GM21381 (cell line): ENCODE measurements around the gene COL18A1.
"Not testable (repeated sequence)": the region's sequence is repeated elsewhere in the genome, so short reads cannot be mapped to it uniquely, and the experiment has no call there.

Experiments
- ATAC-seq: cut with Tn5 transposase; IDR thresholded peaks from one replicate; pipeline ENCODE4 v1.9.1; 2021; ENCODE audit warnings: mild to moderate bottlenecking, moderate library complexity; ENCODE audit not compliant: unreplicated experiment

The COL18A1 gene

DNA sequence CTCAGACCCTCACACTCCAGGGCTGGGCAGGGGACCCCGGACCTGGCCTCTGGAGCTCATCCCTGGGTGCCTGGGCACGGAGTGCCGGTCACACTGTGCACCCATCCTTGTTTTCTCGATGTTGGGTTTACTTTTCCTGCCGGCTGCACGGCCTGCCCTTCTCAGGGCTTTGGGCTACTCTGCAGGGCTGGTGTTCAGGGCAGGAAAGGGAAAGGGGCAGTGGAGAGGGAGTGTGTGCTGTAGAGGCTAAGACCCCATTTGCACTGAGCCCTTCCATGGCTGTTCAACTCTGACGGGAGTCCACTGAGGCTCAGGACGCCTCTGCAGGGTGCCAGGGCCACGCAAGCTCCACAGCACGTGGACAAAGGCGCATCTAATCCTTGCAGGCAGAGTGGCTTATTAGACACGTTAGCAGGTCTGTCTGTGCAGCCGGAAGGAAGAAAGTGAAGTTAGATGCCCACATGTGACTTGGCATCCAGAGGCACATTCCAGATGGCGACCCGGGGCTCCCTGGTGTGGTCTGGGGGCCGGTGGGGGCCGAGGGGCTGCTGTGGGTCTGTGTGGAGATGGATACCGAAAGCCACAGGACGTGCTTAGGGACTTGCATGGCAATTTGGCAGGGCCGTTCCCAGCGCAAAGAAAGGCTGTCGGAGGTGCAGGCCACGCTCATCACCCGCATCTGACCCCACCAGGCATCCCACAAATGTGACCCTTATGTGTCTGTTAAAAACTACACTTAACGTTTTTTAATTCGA lies 33.6 kb downstream of the COL18A1 start:
- ATAC-seq: no peak

DNA sequence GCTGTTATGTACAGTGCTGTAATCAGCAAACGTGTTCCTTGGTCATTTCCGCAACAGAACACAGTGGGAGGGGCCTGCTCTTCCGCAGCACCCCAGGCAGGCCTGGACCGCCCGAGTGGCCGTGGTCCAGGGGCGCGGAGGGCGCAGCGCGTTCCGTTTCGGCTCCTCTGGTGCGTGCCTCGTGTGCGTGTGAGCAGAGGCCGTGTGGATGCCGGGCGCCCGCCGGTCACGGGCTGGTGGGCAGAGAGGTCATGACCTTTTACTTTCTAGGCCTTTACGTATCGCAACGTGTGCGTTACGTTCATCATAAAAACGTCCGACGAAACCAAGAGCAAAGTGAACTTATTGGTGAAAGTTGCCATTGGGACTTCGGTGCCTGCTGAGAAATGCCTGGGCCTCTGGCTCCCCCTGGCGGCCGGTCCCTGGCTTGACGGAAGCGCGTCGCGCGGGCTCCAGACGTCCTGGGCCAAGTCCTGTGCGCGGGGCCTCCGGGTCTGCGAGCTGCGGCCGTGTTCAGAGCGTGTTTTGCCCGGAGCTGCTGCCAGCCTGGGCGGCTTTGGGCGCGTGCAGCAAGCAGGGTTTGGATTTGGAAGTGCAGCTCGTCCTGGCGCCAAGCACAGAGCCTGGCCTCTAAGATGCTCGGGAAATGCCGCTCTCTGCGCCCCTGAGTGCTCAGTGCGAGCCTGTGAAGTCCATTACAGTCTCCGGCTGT lies 34.4 kb downstream of the COL18A1 start:
- no peak for ATAC-seq

DNA sequence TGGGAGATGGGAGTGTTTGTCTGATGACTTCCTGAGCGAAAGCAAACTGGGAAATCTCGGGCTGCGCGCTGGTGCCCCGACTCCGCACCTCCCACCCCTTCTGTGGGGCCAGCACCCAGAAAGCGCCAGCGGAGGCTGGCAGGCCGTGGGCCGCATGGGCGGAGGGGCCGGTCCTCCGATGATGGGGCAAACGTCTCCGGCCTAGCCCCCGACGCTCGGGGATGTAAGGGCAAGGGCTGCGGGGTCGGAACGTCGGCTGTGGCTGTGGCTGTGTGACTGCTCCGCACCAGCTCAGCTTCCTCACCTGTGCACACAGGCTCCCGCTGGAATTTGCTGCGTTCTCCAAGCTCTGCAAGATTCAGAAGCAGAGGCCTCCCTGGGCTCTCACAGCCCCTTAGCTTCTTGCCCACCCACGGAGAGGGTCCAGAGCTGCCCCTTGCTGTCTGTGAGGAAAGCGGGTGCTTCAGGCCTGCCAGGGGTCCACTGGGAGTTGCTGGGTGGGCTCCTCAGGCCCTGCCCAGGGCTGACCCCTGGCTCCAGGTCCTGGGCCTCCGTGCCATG lies 35.0 kb downstream of the COL18A1 start:
- no peak for ATAC-seq

DNA sequence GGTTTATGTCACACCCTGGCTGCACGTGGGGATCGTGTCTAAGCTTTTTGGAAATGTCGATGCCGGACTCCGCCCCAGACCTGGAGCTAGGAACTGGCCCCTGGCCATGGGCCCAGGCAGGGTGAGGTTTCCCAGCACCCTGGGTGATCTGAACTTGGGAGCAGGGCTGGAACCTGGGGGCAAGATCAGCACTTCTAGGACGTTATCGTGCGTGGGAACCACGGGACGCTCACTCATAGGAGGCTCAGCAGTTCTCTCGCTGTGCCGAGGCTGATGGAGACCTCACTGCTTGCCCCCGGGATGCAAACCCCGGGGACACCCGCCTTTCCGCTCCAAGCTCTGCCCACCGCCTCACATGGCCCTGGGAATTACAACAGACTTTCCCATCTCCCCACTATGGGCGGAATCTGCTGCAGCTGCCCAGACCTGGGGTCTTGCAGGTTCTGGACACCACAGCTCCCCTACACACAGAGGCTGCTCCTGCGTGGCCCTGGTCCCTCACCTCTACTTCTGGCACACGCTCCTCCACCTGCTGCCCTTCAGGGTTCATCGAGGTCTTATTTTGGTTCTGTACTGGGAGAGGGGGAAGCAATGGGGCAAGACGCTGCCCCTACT lies 35.9 kb downstream of the COL18A1 start:
- ATAC-seq: no peak

DNA sequence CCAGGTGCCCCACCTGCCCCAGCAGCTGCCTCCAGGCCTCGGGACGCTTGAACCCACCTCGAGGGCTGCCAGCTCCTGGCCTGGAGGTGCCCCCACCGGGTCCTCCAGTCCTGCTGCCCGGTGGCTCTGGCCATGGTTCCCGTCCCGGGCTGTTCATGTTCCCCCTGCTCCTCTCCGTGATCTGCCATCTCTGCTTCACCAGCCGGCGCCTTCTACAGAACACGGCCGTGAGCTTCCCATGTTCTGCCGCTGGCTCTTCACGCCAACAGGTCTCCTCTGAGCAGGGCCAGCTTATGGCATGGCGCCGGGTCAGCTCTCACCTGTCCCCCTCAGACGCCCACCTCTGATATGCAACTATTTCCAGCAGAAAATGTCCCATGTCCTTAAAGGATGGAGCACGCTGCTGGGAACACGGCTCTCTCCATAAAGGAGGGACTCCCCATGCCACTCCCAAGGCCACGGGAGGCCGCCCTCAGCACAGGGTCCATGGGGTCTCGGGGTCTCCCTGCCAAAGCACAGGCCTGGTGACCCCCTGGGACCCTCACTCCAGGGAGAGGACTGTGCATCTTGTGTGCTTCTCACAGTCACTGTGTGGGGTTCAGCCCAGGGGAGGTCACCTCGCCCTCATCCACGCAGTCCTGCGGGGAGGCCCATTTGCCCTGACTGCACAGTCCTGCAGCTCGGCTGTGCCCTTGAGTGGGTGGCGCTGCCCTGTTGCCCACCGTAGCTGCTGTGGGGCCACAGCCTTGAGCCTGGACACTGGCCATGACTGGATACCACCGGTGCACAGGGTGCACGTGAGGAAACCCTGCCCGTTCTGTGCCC lies 36.7 kb downstream of the COL18A1 start:
- no peak for ATAC-seq

DNA sequence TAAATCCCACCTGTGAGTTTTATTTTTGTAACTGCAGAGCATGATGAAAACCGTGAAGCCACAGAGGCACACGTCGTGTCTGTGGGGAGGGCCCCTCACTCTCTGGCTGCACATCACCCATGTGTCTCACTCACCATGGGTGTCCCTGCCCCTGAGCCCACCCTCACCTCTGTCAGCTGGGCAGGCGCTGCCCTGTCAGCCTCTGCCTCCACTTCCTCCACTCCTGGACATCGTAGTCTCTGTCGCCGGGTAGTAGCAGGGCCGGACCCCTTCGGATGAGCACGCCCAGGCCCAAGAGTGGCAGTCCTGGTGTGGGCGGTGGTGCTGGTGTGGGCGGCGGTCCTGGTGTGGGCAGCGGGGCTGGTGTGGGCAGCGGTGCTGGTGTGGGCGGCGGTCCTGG lies 37.3 kb downstream of the COL18A1 start:
- ATAC-seq: no peak

DNA sequence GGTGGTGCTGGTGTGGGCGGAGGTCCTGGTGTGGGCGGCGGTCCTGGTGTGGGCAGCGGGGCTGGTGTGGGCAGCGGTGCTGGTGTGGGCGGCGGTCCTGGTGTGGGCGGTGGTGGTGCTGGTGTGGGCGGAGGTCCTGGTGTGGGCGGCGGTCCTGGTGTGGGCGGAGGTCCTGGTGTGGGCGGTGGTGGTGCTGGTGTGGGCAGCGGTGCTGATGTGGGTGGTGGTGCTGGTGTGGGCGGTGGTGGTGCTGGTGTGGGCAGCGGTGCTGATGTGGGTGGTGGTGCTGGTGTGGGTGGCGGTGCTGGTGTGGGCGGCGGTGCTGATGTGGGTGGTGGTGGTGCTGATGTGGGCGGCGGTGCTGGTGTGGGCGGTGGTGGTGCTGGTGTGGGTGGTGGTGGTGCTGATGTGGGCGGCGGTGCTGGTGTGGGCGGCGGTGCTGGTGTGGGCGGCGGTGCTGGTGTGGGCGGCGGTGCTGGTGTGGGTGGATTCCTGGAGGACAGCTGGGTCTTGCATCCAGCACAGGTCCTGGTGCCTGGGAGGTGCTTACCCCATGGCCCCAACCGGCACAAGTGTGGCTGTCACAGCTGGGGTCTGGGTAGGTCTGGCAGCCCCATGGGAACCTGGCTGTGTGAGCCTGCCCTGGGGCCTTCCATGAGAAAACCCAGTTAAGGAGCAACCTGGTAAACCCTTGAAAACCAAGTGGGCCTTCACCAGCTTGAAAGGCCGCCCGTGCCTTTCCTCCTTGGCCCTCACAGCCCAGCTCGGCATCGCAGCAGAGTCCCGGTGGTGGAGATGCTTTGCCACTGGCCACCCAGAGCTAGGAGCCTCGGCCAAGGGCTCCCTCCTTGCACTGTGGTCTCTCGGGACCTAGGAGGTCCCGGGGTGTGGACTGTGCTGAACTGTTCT lies 38.0 kb downstream of the COL18A1 start:
- ATAC-seq: not testable (repeated sequence)

DNA sequence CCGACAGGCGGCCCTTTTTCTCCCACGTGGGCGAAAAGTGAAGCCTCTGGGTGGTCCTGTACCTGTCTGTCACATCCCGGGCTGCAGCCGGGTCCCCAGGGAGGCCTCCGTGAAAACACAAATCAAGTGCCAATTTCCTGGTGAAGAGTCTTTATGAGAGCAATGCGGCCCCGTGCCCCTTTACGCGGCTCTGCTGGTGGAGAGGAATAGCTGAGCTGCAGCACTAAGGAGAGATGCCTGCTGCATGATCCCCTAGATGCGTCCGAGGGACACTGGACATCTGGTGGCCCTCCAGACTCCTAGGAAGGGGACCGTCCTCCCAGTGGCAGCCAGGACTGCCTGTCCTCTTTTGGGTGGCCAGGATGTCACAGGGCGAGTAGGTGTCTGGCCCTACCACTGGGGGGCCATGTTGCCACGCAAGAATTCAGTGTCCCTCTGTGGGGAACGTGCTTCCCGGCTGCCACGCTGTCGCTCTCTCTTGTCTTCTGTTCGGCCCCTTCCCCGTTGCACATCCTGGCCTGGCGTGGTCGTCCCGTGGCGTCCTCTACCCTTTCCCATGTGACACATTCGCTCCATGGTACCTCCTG lies 38.7 kb downstream of the COL18A1 start:
- ATAC-seq: no peak

DNA sequence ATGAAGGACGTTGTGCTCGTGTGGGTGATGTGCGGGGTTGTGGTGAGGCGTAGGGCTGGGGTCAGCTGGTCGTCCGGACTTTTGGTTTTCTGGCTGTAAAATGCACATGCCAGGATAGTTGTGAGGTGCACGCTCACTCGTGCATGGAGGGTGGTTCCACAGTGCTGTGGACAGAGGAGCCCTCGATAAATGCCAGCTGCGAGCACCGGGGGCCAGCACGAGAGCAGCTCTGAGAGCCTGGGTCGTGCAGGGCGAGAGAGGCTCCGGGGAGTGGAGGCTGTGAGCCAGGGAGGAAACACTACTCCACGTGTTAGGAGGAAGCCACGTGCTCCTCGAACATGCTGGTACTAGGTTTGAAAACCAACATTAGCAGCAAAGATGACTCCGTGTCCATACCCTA lies 39.4 kb downstream of the COL18A1 start:
- no peak for ATAC-seq

DNA sequence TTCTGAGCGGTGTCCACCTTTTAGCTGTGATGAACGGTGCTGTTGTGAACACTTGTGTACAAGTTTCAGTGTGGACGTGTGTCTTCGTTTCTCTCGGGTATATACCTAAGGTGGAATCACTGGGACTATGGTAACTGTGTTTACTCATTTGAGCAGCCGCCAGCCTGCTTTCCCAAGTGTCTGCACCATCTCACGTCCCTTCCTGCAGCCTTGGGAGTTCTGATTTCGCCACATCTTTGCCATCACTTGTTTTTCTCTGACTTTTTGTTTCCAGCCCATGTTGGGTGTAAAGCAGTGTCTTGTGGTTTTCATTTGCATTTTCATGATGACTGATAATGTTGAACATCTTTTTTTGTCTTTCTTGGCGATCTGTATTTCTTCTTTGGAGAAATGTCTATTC lies 40.4 kb downstream of the COL18A1 start:
- no peak for ATAC-seq

DNA sequence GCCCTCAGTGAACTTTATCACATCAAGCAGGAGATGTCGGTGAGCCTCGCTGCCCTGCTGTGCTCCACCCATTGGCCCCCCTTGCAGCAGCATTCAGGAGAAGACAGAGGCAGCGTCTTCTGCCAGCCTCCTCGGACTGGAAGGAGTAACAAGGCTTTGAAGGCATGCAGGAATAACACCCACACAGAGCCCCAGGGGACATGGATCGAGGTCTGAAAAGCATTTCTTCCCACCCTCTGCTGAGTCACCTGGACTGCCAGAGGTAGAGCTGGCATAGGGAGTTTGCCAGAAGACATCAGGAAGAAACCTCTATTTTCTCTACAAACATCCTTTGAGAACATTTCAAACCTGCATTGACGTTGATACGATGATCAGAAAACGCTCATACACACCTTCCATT lies 42.9 kb downstream of the COL18A1 start:
- ATAC-seq: no peak

DNA sequence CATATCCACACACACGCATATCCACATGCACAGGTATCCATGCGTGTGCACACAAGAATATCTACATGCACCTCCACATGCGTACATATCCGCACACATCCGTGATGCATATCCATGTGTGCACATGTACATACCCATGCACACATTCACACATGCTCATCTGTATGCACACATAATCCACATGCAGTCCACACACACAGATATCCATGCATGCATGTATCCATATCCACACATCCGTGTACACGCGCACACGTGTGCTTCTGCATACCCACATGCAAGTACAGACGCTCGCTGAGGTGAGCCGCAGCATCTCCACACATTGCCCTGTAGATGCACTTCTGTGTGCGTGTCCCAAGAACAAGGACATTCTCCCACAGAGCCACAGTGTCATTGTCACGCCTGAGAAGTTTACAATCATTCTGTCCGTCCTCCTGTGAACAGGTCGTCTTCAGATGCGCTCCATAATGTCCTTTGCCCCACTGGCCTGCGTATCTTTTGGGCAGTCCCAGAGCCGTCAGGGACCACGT lies 43.4 kb downstream of the COL18A1 start:
- no peak for ATAC-seq

DNA sequence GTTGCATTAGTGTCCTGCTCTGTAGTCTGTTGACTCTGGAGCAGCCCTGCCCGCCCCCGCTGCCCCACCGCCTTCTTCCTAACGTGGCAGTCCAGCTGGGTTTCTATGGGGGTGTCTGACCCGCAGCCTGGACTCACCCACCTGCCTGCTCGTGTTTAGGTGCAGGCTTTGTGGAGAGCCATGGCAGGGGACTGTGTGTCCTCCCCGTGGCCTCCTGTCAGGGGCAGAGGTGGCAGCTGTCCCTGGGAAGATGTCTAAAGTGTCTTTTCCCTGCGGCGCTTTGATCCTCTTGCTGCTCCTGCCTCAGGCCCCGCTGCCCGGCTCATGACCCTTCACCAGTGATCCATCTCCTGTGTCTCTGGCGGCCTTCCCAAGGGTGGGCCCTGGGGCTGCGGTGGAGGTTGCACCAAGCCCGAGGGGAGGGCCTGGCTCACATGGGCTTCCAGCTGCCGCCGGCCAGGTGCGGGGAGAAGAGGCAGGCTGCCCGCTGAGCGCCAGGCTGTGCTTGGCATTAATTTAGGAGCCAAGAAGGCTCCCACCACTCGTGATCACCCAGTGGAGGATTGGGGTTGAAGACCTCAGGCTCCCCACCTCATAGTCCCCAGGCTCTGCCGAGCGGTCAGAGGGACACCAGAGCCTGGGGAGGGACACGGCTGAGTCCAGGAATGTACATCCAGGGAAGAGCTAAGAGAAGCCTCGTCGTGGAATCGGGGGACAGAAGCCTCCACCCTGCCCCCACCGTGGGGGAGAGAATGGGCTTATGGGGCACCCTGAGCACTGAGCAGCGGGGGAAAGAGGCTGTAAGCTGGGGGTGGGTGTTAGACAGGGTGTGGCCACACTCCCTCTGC lies 44.1 kb downstream of the COL18A1 start:
- ATAC-seq: no peak

DNA sequence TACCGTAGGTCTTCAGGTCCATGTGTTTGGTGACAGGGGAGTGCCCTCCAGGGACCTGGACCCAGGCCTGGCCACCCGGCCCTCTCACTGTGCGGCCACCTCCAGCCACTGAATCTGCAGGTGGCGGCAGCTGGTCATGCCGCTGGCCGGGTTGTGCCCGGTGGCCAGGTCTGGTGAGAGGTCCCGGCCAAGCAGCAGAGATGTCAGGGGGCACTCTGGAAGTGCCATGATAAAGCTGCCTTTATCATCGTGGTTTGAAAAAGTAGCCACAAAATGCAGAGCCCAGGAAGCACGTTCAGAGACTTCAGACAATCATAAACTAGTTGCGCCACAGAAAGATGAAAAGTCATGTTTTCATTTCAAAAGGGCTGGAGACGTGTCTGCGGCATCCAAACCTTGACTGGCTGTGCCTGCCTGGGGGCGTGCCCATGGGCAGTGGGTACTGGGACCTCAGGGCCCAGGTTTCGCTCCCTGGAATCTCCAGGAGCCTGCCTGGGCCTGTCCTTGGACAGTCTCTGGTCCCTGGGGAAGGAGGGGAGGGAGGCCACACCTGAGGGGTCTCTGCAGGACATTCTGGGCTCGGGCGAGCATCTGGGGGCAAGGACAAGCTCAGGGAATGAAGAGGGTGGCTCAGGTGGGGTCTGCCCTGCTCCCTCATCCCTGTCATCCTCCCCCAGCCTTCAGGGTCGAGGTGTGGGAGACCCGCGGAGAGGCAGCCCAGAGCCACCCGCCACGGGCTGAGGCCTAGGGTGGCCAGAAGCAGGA lies 44.9 kb downstream of the COL18A1 start:
- no peak for ATAC-seq

DNA sequence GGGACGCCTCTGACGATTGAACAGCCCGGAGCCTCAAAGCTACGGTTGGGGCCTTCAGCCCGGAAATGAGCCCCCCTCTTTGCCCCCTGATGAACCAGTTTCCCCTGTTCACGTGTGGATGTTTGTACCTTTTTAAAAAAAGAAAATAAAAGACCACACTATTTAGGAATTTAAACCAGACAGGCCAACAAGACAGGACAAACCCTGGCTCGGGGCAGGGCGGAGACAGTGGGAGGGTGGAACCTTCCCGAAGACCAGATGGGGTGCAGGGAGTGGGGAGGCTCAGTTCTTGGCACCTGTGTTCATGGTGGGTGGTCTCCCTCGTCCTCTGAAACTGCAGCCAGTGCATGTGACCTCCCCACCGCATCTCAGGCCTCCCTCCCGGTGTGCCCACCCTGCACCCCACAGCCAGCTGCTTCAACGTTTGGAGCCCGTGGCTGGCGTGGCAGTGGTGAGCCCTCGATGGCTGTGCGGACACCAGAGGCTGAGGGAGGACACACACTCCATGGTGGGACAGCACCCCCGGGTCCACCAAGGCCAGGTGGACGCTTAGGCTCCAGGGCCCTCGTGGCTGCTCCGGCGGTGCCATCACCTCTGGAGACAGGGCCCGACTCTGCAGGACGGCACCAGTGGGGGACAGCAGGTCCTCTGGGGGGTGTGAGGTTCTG lies 45.6 kb downstream of the COL18A1 start:
- no peak for ATAC-seq

DNA sequence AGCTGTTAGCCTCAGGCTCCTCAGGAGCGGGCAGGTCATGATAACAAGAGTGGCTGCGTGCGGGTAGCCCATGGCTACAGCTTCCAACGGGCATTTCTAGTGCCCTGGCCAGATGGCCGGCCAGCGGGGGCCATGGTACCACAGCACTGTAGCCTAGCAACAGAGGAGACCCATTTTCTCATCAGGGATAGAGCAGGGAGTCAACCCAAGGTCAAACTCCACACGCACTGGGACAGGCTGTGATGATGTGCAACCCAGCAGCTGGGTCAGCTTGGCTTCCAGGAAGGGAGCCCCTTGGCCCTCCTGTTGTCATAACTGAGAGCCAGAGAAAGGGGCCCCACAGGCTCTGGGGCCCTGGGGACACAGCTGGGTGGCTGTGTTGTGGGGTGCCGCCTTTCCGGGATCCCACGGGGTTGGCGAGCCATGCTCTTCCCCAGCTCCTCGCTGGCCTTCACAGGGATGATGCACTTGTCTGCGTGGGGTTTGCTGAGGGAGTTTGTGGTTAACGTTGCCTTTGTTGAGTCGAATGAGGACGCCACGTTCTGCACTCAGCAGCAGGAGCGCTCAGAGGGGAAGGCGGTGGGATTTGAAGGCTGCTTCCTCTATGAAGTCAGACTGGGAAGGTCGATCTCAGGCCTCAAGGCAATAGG lies 46.3 kb downstream of the COL18A1 start:
- no peak for ATAC-seq

DNA sequence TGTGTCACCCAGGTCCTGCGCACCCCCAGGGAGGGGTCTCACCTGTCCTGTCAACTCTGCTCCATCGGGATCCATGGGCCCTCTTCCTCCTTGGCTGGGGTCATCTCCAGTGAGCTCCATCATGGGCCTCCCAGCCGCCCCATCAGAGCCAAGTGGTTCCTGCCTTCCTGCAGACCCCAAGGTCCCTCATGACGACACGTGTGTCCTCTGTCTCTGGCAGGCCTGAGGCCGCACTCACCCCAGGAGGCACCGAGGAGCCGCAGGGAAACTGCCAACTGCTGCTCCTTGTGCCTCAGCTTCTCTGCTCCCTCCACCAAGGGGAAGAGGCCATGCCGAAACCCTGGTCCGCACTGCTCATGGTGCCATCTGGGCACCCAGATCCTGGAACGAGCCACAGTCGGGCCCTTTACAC lies 46.8 kb downstream of the COL18A1 start:
- ATAC-seq: no peak
